ENCODE results near the gene SIL1.

The SIL1 gene

DNA sequence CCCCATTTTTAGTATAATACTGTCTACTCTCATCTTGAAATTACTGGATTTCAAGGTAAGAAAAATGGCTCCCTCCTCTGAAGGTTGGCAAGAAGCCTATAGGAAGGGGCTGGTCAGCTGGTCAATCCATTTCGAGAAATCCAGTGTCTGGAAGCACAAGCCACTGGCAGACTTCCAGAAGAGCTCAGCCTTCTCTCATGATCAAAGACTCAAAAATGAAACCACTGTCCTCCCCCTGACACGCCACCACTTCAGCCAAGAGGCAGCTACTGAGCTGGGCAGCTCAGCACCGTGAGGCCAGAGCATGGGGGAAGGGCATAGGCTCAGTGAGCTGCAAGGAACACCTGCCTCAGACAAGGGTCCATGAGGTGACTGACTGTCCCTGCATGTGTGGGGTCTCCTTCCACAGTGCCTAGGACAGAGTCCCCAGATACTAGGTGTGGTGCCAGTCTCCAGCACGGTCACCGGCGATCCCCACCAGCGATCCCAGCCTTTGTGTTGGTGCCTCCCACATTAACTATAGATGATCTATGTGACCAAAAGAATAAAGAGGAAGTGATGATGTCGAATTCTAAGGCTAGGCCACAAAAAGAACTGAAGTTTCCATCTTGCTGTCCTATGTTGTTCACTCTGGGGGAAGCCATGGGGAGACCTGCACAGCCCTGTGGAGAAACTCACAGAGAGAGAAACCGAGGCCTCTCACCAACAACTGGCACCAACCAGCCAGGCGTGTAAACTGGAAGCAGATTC is 222.9 kb downstream of the SIL1 start:
- TF ChIP-seq, protein P1, sequence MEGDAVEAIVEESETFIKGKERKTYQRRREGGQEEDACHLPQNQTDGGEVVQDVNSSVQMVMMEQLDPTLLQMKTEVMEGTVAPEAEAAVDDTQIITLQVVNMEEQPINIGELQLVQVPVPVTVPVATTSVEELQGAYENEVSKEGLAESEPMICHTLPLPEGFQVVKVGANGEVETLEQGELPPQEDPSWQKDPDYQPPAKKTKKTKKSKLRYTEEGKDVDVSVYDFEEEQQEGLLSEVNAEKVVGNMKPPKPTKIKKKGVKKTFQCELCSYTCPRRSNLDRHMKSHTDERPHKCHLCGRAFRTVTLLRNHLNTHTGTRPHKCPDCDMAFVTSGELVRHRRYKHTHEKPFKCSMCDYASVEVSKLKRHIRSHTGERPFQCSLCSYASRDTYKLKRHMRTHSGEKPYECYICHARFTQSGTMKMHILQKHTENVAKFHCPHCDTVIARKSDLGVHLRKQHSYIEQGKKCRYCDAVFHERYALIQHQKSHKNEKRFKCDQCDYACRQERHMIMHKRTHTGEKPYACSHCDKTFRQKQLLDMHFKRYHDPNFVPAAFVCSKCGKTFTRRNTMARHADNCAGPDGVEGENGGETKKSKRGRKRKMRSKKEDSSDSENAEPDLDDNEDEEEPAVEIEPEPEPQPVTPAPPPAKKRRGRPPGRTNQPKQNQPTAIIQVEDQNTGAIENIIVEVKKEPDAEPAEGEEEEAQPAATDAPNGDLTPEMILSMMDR (IDR thresholded peaks at IDR 0.05; ENCODE audit: low read depth, low read length): no peak
- Histone ChIP-seq H3K4me3 (ENCODE audit: low read depth, low read length) (no peak overlapping the region), H3K9me3 (ENCODE audit: severe bottlenecking) (no peaks in the 10 kb centered on the region), H3K27ac (peak overlapping the region; percentile 73), H3K36me3 (peaks cover 4% of the 10 kb centered on the region), H3K27me3 (ENCODE audit: insufficient read depth, low read depth, severe bottlenecking) (no peaks in the 10 kb centered on the region)
- no peak for DNase-seq

DNA sequence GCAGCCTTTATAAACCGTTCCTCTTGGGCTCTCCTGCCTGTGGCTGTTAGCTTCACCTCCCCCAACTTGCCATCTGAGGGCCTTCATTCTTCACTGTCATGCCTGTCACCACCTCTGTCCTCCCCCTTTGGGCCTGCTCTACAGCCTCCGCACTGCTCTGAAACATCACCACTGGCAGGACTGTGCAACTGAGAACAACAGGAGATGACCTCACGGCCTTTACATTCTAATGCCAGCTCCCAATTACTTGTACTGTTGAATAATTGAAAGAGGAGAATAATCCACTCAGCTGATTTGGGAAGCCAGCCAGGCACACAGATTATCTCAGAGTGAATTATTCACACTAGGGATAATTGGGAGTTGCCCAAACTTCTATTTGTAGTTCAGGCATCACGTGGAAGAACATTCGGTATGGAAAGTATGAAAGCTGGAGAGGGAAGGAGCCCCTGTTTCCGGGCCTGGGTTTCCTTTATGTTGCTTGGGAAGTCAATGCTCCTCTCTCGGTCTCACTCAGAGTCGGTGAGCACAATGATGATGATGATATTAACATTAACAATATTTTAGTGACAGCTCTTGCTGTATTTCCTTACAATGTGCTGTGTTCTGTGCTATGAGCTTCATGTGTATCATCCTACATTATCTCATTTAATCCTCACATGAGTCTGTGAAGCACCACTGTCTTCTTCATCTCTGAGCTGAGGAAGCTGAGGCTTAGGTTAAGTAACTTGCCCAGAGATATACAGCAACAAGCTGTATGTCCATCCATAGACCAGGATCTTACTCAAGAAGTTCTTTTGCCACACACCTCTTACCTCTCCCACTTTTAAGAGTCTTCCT is 223.7 kb downstream of the SIL1 start:
- no peak overlapping the region for H3K4me3 ChIP-seq (ENCODE audit: low read depth, low read length)
- peak; percentile 83 for DNase-seq
- peak overlapping the region; percentile 73 for H3K27ac ChIP-seq
- peaks cover 4% of the 10 kb centered on the region for H3K36me3 ChIP-seq
- no peaks in the 10 kb centered on the region for H3K27me3 ChIP-seq (ENCODE audit: insufficient read depth, low read depth, severe bottlenecking)
- no peaks in the 10 kb centered on the region for H3K9me3 ChIP-seq (ENCODE audit: severe bottlenecking)
- TF ChIP-seq, protein P1 (IDR thresholded peaks at IDR 0.05; ENCODE audit: low read depth, low read length): no peak

DNA sequence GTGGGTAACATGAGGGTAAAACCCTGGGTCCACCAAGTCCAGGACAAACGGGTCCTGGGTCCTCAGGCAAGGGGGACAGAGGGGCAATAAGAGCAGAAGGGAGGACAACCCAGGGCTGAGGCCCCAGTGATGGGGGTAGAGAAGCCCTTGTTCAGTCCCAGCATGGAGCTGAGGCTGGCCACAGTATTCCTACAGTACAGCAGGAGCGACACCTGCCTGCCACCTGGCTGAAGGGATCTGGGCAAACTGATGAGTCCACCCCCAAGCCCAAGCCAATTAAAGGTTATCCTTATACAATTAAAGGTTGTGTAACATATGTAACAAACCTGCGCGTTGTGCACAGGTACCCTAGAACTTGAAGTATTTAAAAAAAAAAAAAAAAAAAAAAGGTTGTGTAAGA is 225.3 kb downstream of the SIL1 start:
- DNase-seq: peak; percentile 78
- Histone ChIP-seq H3K27me3 (ENCODE audit: insufficient read depth, low read depth, severe bottlenecking) (no peaks in the 10 kb centered on the region), H3K4me3 (ENCODE audit: low read depth, low read length) (no peak overlapping the region), H3K36me3 (no peaks in the 10 kb centered on the region; the same call in none of the 2 replicates), H3K27ac (peak overlapping the region; percentile 73), H3K9me3 (ENCODE audit: severe bottlenecking) (no peaks in the 10 kb centered on the region)
- TF ChIP-seq, protein P1 (IDR thresholded peaks at IDR 0.05; ENCODE audit: low read depth, low read length): peak; percentile 82

DNA sequence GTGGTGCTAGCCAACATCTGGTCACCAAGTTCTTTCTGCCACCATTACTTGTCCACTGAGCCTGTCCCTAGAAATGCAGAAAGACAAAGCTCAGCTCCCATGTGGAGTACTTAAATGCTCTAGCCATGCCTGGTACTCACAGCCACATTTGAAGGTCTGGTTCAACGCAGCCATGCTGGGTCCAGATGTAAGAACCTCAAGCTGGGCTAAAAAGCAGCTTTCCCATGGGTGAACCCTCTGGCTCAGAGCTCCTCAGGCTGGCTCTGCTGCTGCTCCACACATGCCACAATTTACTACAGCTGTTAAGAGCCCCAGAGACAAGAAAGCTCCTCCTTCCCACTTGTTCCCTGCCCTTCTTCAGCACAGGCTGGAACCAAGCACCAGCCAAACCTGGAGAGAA is 225.9 kb downstream of the SIL1 start:
- H3K27ac ChIP-seq: peak overlapping the region; percentile 60
- no peaks in the 10 kb centered on the region for H3K9me3 ChIP-seq (ENCODE audit: severe bottlenecking)
- DNase-seq: no peak
- no peaks in the 10 kb centered on the region for H3K27me3 ChIP-seq (ENCODE audit: insufficient read depth, low read depth, severe bottlenecking)
- H3K36me3 ChIP-seq: no peaks in the 10 kb centered on the region; the same call in none of the 2 replicates
- TF ChIP-seq, protein P1 (IDR thresholded peaks at IDR 0.05; ENCODE audit: low read depth, low read length): no peak
- no peak overlapping the region for H3K4me3 ChIP-seq (ENCODE audit: low read depth, low read length)

DNA sequence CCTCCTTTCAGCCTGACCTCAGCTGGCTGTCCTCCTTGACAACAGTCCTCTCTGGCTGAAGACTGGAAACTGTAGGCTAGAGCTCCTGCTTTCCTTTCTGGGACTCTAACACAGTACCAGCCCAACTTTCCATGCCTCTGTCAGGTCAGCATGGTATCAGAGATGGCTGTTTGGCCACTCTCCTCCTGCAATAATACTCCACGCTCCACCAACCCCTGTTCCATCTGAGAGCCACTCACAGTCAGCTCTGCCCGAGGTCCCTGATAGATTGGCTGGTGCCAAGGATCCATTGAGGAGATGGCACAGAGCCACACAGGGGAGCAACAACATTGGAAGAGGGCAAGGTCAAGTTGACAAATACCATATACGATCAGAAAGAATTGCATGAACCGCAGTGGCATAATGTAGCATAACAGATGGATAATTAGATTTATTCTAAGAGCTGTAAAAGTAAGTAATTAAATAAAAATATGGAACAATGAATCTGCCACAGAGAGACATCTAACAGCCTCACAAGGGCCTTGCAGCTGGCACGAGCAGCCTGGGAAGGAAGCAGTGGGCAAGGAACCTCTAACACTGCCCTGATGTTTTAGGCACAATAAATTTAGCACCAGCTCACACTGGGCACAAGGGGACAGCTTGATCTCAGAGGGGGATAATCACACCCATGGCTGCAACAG is 228.7 kb downstream of the SIL1 start:
- H3K36me3 ChIP-seq: no peaks in the 10 kb centered on the region; the same call in 1 of the 2 replicates
- DNase-seq: no peak
- TF ChIP-seq, protein P1 (IDR thresholded peaks at IDR 0.05; ENCODE audit: low read depth, low read length): no peak
- no peak overlapping the region for H3K27ac ChIP-seq
- no peak overlapping the region for H3K4me3 ChIP-seq (ENCODE audit: low read depth, low read length)
- no peaks in the 10 kb centered on the region for H3K9me3 ChIP-seq (ENCODE audit: severe bottlenecking)
- no peaks in the 10 kb centered on the region for H3K27me3 ChIP-seq (ENCODE audit: insufficient read depth, low read depth, severe bottlenecking)
